H1 (cell line): ENCODE data around the gene MSS51. TPM values are rescaled to one million over a fixed set of nuclear protein-coding genes. Genes with fewer than 3 reads are reported as not detected.

Source experiments
- CTCF ChIA-PET: fragments of 300-600 bp; sonication (Branson Sonifier 250); formaldehyde crosslinking; loops from one replicate; lab custom pipeline; 2021; ENCODE audit not compliant: partially characterized antibody; lab: Charles Lee
- POLR2A ChIA-PET: fragments of 300-600 bp; sonication (Branson Sonifier 250); formaldehyde crosslinking; loops from one replicate; lab custom pipeline; 2021; ENCODE audit warnings: inconsistent platforms; ENCODE audit not compliant: partially characterized antibody; lab: Charles Lee
- DNase-seq, 2 experiments: peaks; one replicate each; pipeline versions ENCODE4 v3.0.0 to v3.0.0-alpha.2; 2010 to 2022; ENCODE audit warnings: low spot score in 2 of 2, low read depth in 1 of 2, mixed read lengths in 1 of 2
- FAIRE-seq: peaks from 2 replicates; lab custom pipeline; 2011; peaks lifted over from hg19 to GRCh38; lab: Jason Lieb, UNC
- H2AFZ ChIP-seq: 2 replicates; pipeline ENCODE4 v1.8.1; 2012; ENCODE audit warnings: low read length, inconsistent platforms
- H2AK5ac ChIP-seq: 2 replicates; pipeline ENCODE4 v1.6.1; 2013; ENCODE audit warnings: low read depth, low read length
- H2BK120ac ChIP-seq: replicated peaks from 2 replicates; pipeline ENCODE3; 2013; ENCODE audit warnings: low read depth, low read length, inconsistent platforms
- H2BK12ac ChIP-seq: 2 replicates; pipeline ENCODE4 v1.6.1; 2013; ENCODE audit warnings: low read depth, low read length
- H2BK15ac ChIP-seq: 2 replicates; pipeline ENCODE4 v1.6.1; 2013; ENCODE audit warnings: low read length
- H2BK20ac ChIP-seq: 2 replicates; pipeline ENCODE4 v1.6.1; 2013; ENCODE audit warnings: low read length
- H2BK5ac ChIP-seq: 2 replicates; pipeline ENCODE4 v1.6.1; 2013; ENCODE audit warnings: low read depth, low read length
- H3K14ac ChIP-seq: 2 replicates; pipeline ENCODE4 v1.6.1; 2013; ENCODE audit warnings: inconsistent platforms; ENCODE audit not compliant: insufficient read length
- H3K18ac ChIP-seq: 2 replicates; pipeline ENCODE4 v1.6.1; 2013; ENCODE audit warnings: low read length; ENCODE audit errors: extremely low read depth
- H3K23ac ChIP-seq: 2 replicates; pipeline ENCODE4 v1.6.1; 2013; ENCODE audit warnings: inconsistent platforms; ENCODE audit not compliant: insufficient read length
- H3K23me2 ChIP-seq: 2 replicates; pipeline ENCODE4 v1.6.1; 2013; ENCODE audit warnings: low read depth, low read length
- H3K27ac ChIP-seq: 2 replicates; pipeline ENCODE4 v1.6.1; 2011; ENCODE audit warnings: low read depth, low read length, inconsistent platforms
- H3K27me3 ChIP-seq, 4 experiments: replicated peaks in 1 of 4; 1 replicate in 1 of 4; 2 replicates in 3 of 4; pipeline versions ENCODE4 v1.6.1 to v1.8.1; 2011 to 2013; ENCODE audit warnings: low read length in 3 of 4, mild to moderate bottlenecking in 3 of 4, inconsistent platforms in 2 of 4, mixed read lengths in 2 of 4, moderate library complexity in 1 of 4; ENCODE audit not compliant: control insufficient read depth in 3 of 4, insufficient read depth in 3 of 4; ENCODE audit errors: extremely low read depth in 1 of 4
- H3K36me3 ChIP-seq, 4 experiments: 2 replicates each; pipeline versions ENCODE4 v1.6.1 to v1.8.1; 2011 to 2013; ENCODE audit warnings: mild to moderate bottlenecking in 4 of 4, low read length in 3 of 4, moderate library complexity in 2 of 4, control low read depth in 1 of 4, inconsistent platforms in 1 of 4; ENCODE audit not compliant: insufficient read depth in 4 of 4, control insufficient read depth in 2 of 4
- H3K4ac ChIP-seq: replicated peaks from 2 replicates; pipeline ENCODE3; 2013; ENCODE audit warnings: low read length, low read depth, mixed read lengths, inconsistent platforms; ENCODE audit not compliant: insufficient read length
- H3K4me1 ChIP-seq, 4 experiments: replicated peaks in 1 of 4; 1 replicate in 1 of 4; 2 replicates in 3 of 4; pipeline versions ENCODE4 v1.6.1 to v1.8.1; 2011 to 2013; ENCODE audit warnings: low read length in 3 of 4, inconsistent platforms in 2 of 4, mixed read lengths in 1 of 4; ENCODE audit not compliant: insufficient read depth in 4 of 4, control insufficient read depth in 3 of 4
- H3K4me2 ChIP-seq, 2 experiments: 2 replicates each; pipeline versions ENCODE4 v1.6.1 to v1.8.1; 2011 to 2013; ENCODE audit warnings: low read depth in 2 of 2, low read length in 2 of 2, control low read depth in 1 of 2, inconsistent platforms in 1 of 2, mild to moderate bottlenecking in 1 of 2; ENCODE audit not compliant: insufficient read depth in 1 of 2
- H3K4me3 ChIP-seq, 4 experiments: fragments of 200-600, 300-600 bp in 1 of 4; sonication (generic), shearing (Covaris generic), sonication (Bioruptor Twin) in 1 of 4; 2 replicates each; pipeline versions ENCODE4 v1.5.1 to v1.8.1; 2011 to 2016; ENCODE audit warnings: low read length in 4 of 4, low read depth in 3 of 4, control low read depth in 2 of 4, inconsistent platforms in 2 of 4, mild to moderate bottlenecking in 2 of 4, mixed read lengths in 1 of 4, moderate library complexity in 1 of 4; ENCODE audit not compliant: insufficient read depth in 2 of 4; ENCODE audit errors: extremely low read depth in 1 of 4
- H3K56ac ChIP-seq: replicated peaks from 2 replicates; pipeline ENCODE3; 2013; ENCODE audit warnings: low read depth, mild to moderate bottlenecking, mixed read lengths, low read length, inconsistent platforms; ENCODE audit not compliant: insufficient read length
- H3K79me1 ChIP-seq: 2 replicates; pipeline ENCODE4 v1.6.1; 2013; ENCODE audit warnings: low read depth, low read length, control low read depth
- H3K79me2 ChIP-seq, 2 experiments: 2 replicates each; pipeline versions ENCODE4 v1.6.1 to v1.8.1; 2012 to 2013; ENCODE audit warnings: low read length in 2 of 2, mild to moderate bottlenecking in 2 of 2, inconsistent platforms in 1 of 2; ENCODE audit not compliant: insufficient read depth in 2 of 2, control insufficient read depth in 1 of 2
- H3K9ac ChIP-seq, 4 experiments: replicated peaks in 1 of 4; 1 replicate in 1 of 4; 2 replicates in 3 of 4; pipeline versions ENCODE4 v1.6.1 to v1.8.1; 2011 to 2013; ENCODE audit warnings: low read depth in 3 of 4, low read length in 3 of 4, control low read depth in 2 of 4, mild to moderate bottlenecking in 2 of 4, moderate library complexity in 2 of 4, inconsistent platforms in 1 of 4; ENCODE audit errors: extremely low read depth in 1 of 4
- H3K9me3 ChIP-seq, 2 experiments: 2 replicates each; pipeline versions ENCODE4 v1.6.1 to v1.8.1; 2012 to 2013; ENCODE audit warnings: mild to moderate bottlenecking in 2 of 2, moderate library complexity in 2 of 2, control low read depth in 1 of 2, inconsistent platforms in 1 of 2, low read depth in 1 of 2, low read length in 1 of 2, mixed read lengths in 1 of 2; ENCODE audit not compliant: insufficient read depth in 2 of 2
- H4K20me1 ChIP-seq, 2 experiments: replicated peaks in 1 of 2; 2 replicates each; pipeline versions ENCODE3 to v1.8.1; 2011 to 2013; ENCODE audit warnings: inconsistent platforms in 2 of 2, low read length in 2 of 2, mild to moderate bottlenecking in 1 of 2; ENCODE audit not compliant: insufficient read depth in 2 of 2, control insufficient read depth in 1 of 2
- H4K5ac ChIP-seq: 2 replicates; pipeline ENCODE4 v1.6.1; 2013; ENCODE audit warnings: low read length, low read depth, mixed read lengths, inconsistent platforms; ENCODE audit not compliant: insufficient read length
- H4K8ac ChIP-seq: 2 replicates; pipeline ENCODE4 v1.8.0; 2013; ENCODE audit warnings: mild to moderate bottlenecking, moderate library complexity, low read length, inconsistent platforms; ENCODE audit not compliant: insufficient read depth; ENCODE audit errors: extremely low read depth
- H4K91ac ChIP-seq: replicated peaks from 2 replicates; pipeline ENCODE3; 2013; ENCODE audit warnings: low read length, mixed read lengths, inconsistent platforms; ENCODE audit not compliant: insufficient read length
- ASH2L ChIP-seq: fragments of 200-600, 300-600 bp; sonication (generic); IDR thresholded peaks from one replicate; pipeline ENCODE4 v1.7.1; 2017; ENCODE audit warnings: low read length
- CBX8 ChIP-seq: fragments of 300-800, 300-1000 bp; sonication (generic); IDR thresholded peaks from 2 replicates; pipeline ENCODE4 v1.7.1; 2016; ENCODE audit warnings: low read depth, low read length, borderline replicate concordance
- CEBPB ChIP-seq: IDR thresholded peaks from 2 replicates; pipeline ENCODE4 v1.6.1; 2012; ENCODE audit warnings: low read depth, low read length
- EZH2 ChIP-seq: fragments of 200-600 bp; sonication (generic); IDR thresholded peaks from 2 replicates; pipeline ENCODE4 v1.7.1; 2012; ENCODE audit warnings: low read depth, mild to moderate bottlenecking, moderate library complexity, low read length, inconsistent platforms; ENCODE audit not compliant: severe bottlenecking
- GABPA ChIP-seq: IDR thresholded peaks from 2 replicates; pipeline ENCODE4 v1.6.1; 2011; ENCODE audit warnings: mild to moderate bottlenecking, low read length, moderate library complexity, borderline replicate concordance; ENCODE audit not compliant: insufficient read depth
- KDM4A ChIP-seq: IDR thresholded peaks from one replicate; pipeline ENCODE4 v1.7.1; 2012; ENCODE audit warnings: low read depth, mild to moderate bottlenecking, moderate library complexity, low read length, inconsistent platforms; ENCODE audit not compliant: severe bottlenecking
- KDM5A ChIP-seq: fragments of 200-600 bp; IDR thresholded peaks from 2 replicates; pipeline ENCODE4 v1.7.1; 2012; ENCODE audit warnings: mild to moderate bottlenecking, low read length, inconsistent platforms, mixed read lengths
- NANOG ChIP-seq: IDR thresholded peaks from 2 replicates; pipeline ENCODE4 v1.6.1; 2011; ENCODE audit warnings: low read length, low read depth, mild to moderate bottlenecking, inconsistent platforms; ENCODE audit not compliant: insufficient read depth, poor library complexity, severe bottlenecking
- POU5F1 ChIP-seq: IDR thresholded peaks from 2 replicates; pipeline ENCODE4 v1.6.1; 2011; ENCODE audit warnings: low read depth, mild to moderate bottlenecking, low read length, moderate library complexity
- RFX5 ChIP-seq: IDR thresholded peaks from 2 replicates; pipeline ENCODE4 v1.6.1; 2011; ENCODE audit warnings: low read depth, low read length, improper control_type of control experiment, borderline replicate concordance
- SIX5 ChIP-seq: IDR thresholded peaks from 2 replicates; pipeline ENCODE4 v1.6.1; 2011; ENCODE audit warnings: mild to moderate bottlenecking, low read depth, low read length
- SP1 ChIP-seq: IDR thresholded peaks from 2 replicates; pipeline ENCODE4 v1.6.1; 2011; ENCODE audit warnings: low read depth, low read length
- TAF1 ChIP-seq: IDR thresholded peaks from 2 replicates; pipeline ENCODE4 v1.6.1; 2011; ENCODE audit warnings: mild to moderate bottlenecking, low read depth, low read length
- WGBS, 2 experiments: shearing (Covaris generic) in 1 of 2; methylation state at CpG; one replicate each; pipeline versions ENCODE4 v1.1.6 to v1.1.7; 2013 to 2015; ENCODE audit warnings: low lambda C conversion rate in 2 of 2, mixed read lengths in 2 of 2, inconsistent platforms in 1 of 2, low coverage in 1 of 2, missing lambda C conversion rate in 1 of 2; ENCODE audit not compliant: insufficient replicate concordance in 2 of 2, insufficient coverage in 1 of 2, insufficient read length in 1 of 2; ENCODE audit errors: extremely low coverage in 1 of 2, missing lambda C conversion rate in 1 of 2; 5-methylcytosine and 5-hydroxymethylcytosine counted together
- polyA plus RNA-seq, 7 experiments: library from polyadenylated mRNA; depleted of rRNA in 3 of 7; stranded (reverse) in 5 of 7; unstranded in 2 of 7; fragments of >200 nt in 5 of 7; fragments of 200-250 nt in 2 of 7; gene quantifications; 1 replicate in 5 of 7; 2 replicates in 1 of 7; 4 replicates in 1 of 7; pipeline versions ENCODE4 v1.2.1 to v1.2.3, GENCODE V29; 2011 to 2013; ENCODE audit warnings: missing spikeins in 2 of 7, mixed read lengths in 2 of 7
- total RNA-seq: library from RNA; stranded (reverse); fragmentation: NEBNext Ultra II Directional; extraction: Animal tissue kit (Norgen Biotek cat#: 25700); gene quantifications from 2 replicates; pipeline ENCODE4 v1.2.1, GENCODE V29; 2021
- TF ChIP-seq, protein P1 (sequence below): IDR thresholded peaks from 2 replicates; pipeline ENCODE4 v1.6.1; 2012; ENCODE audit warnings: inconsistent platforms
- TF ChIP-seq, protein P2 (sequence below): IDR thresholded peaks from 2 replicates; pipeline ENCODE4 v1.6.1; 2012; ENCODE audit warnings: inconsistent platforms

MSS51 gene
- total and polyA plus RNA-seq, 2 of the 8 experiments (the other 6 are each of a cell fraction or from before 2014, with no cell fraction given), result 1.5 to 1.7 TPM

DNA sequence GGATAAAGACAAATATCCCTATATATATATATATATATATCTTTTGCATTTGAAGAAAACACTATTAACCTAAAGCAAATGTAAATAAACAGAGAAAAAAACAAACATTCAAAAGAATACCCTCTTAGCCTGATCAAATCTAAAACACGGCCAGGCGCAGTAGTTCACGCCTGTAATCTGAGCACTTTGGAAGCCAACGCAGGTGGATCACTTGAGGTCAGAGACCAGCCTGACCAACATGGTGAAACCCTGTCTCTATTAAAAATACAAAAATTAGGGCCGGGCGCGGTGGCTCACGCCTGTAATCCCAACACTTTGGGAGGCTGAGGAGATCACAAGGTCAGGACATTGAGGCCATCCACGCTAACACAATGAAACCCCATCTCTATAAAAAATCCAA is 28.7 kb downstream of the MSS51 start:
- Histone ChIP-seq H3K14ac (no peak overlapping the region), H3K23me2 (no peaks in the 10 kb centered on the region), H2AK5ac (no peak overlapping the region), H2BK5ac (no peak overlapping the region), H2BK20ac (no peak overlapping the region), H3K4me3 (no peak overlapping the region), H3K36me3 (no peaks in the 10 kb centered on the region), H3K4me2 (no peak overlapping the region), H2AFZ (no peak overlapping the region), H2BK15ac (no peak overlapping the region), H3K27me3 (no peaks in the 10 kb centered on the region), H3K4ac (no peak overlapping the region), H4K20me1 (peaks cover 0 to 7% of the 10 kb centered on the region in 2 experiments), H3K9ac (no peak overlapping the region), H3K56ac (no peak overlapping the region), H3K79me2 (peaks cover 3 to 61% of the 10 kb centered on the region in 2 experiments; a peak in 3 of 4 replicates), H4K5ac (no peak overlapping the region), H3K4me1 (no peaks in the 10 kb centered on the region), H4K91ac (no peak overlapping the region), H4K8ac (no peak overlapping the region), H3K23ac (no peak overlapping the region), H3K18ac (no peak overlapping the region), H3K9me3 (no peaks in the 10 kb centered on the region), H2BK12ac (no peak overlapping the region), H2BK120ac (no peak overlapping the region), H3K27ac (no peak overlapping the region), H3K79me1 (peaks cover 4% of the 10 kb centered on the region)
- ChIA-PET POLR2A (no interaction called here), CTCF (no interaction called here)
- 89% methylated on average over 9 of the region's 9 CpGs; no CpG with 5 or more reads in 1 of the 2 experiments for WGBS, 2 experiments
- no peak for DNase-seq
- FAIRE-seq, result no peak
- no peak for TF ChIP-seq TAF1
- no peak for TF ChIP-seq SP1
- TF ChIP-seq CEBPB, result no peak
- TF ChIP-seq NANOG, result no peak
- TF ChIP-seq SIX5, result no peak
- TF ChIP-seq GABPA, result no peak
- no peak for TF ChIP-seq EZH2
- no peak for TF ChIP-seq KDM5A
- no peak for TF ChIP-seq POU5F1
- TF ChIP-seq, protein P1, sequence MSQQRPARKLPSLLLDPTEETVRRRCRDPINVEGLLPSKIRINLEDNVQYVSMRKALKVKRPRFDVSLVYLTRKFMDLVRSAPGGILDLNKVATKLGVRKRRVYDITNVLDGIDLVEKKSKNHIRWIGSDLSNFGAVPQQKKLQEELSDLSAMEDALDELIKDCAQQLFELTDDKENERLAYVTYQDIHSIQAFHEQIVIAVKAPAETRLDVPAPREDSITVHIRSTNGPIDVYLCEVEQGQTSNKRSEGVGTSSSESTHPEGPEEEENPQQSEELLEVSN, result no peak
- TF ChIP-seq KDM4A, result no peak
- TF ChIP-seq ASH2L, result no peak
- TF ChIP-seq CBX8, result no peak
- TF ChIP-seq, protein P2, sequence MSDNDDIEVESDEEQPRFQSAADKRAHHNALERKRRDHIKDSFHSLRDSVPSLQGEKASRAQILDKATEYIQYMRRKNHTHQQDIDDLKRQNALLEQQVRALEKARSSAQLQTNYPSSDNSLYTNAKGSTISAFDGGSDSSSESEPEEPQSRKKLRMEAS, result no peak
- TF ChIP-seq RFX5, result no peak
